HEK293 (cell line): ENCODE data around the gene KLHL10.

ENCODE experiments used
- CTCF ChIA-PET: fragments of 350-600 bp; formaldehyde crosslinking; extraction: SDS; loops from one replicate; lab custom pipeline; 2021; ENCODE audit warnings: antibody characterized with exemption; lab: Yijun Ruan, JAX
- POLR2A ChIA-PET: fragments of 300-600 bp; formaldehyde crosslinking; extraction: SDS; loops from one replicate; lab custom pipeline; 2020; ENCODE audit warnings: antibody characterized with exemption, inconsistent platforms; lab: Yijun Ruan, JAX
- H3K27ac ChIP-seq: fragments of 200-500 bp; sonication (Bioruptor generic); 2 replicates; pipeline ENCODE4 v1.5.1; 2014; ENCODE audit warnings: low read depth, low read length, control low read depth, inconsistent platforms; ENCODE audit errors: extremely low read depth
- H3K36me3 ChIP-seq, 2 experiments: fragments of 200-500 bp in 1 of 2; sonication (Bioruptor generic) in 1 of 2; 1 replicate in 1 of 2; 2 replicates in 1 of 2; pipeline ENCODE4 v1.5.1; 2014 to 2017; ENCODE audit warnings: inconsistent platforms in 2 of 2, low read length in 2 of 2; ENCODE audit not compliant: control insufficient read depth in 2 of 2, insufficient read depth in 1 of 2
- H3K4me1 ChIP-seq: fragments of 200-500 bp; sonication (Bioruptor generic); 2 replicates; pipeline ENCODE4 v1.5.1; 2014; ENCODE audit warnings: mild to moderate bottlenecking, low read length, inconsistent platforms; ENCODE audit not compliant: control insufficient read depth, insufficient read depth
- H3K4me3 ChIP-seq: 2 replicates; pipeline ENCODE4 v1.5.1; 2011; ENCODE audit warnings: low read depth, mild to moderate bottlenecking, control low read depth, low read length, moderate library complexity
- H3K9me3 ChIP-seq: fragments of 200-500 bp; sonication (Bioruptor generic); 2 replicates; pipeline ENCODE4 v1.5.1; 2014; ENCODE audit warnings: low read depth, low read length, inconsistent platforms; ENCODE audit not compliant: control insufficient read depth, insufficient read depth
- FEZF1 ChIP-seq: fragments of 450-650 bp; formaldehyde crosslinking; IDR thresholded peaks from 2 replicates; pipeline ENCODE4 v1.5.1; 2016; ENCODE audit warnings: missing biosample characterization, missing genetic modification characterization
- GLIS2 ChIP-seq: fragments of 450-650 bp; formaldehyde crosslinking; IDR thresholded peaks from 2 replicates; pipeline ENCODE4 v1.5.1; 2016; ENCODE audit warnings: missing biosample characterization, missing genetic modification characterization
- HOXD13 ChIP-seq: sonication (generic); formaldehyde crosslinking; IDR thresholded peaks from 2 replicates; pipeline ENCODE4 v1.8.0; 2022; ENCODE audit warnings: missing genetic modification reagents, borderline replicate concordance
- KLF16 ChIP-seq: fragments of 450-650 bp; formaldehyde crosslinking; IDR thresholded peaks from 2 replicates; pipeline ENCODE4 v1.5.1; 2017; ENCODE audit warnings: missing biosample characterization, missing genetic modification characterization
- MEIS1 ChIP-seq: sonication (generic); formaldehyde crosslinking; IDR thresholded peaks from 2 replicates; pipeline ENCODE4 v1.8.1; 2022; ENCODE audit warnings: missing genetic modification reagents, mild to moderate bottlenecking, borderline replicate concordance
- MYNN ChIP-seq: fragments of 450-650 bp; formaldehyde crosslinking; IDR thresholded peaks from 2 replicates; pipeline ENCODE4 v1.5.1; 2016; ENCODE audit warnings: missing biosample characterization, missing genetic modification characterization, borderline replicate concordance
- MZF1 ChIP-seq: fragments of 450-650 bp; formaldehyde crosslinking; IDR thresholded peaks from 2 replicates; pipeline ENCODE4 v1.5.1; 2017; ENCODE audit warnings: missing biosample characterization, missing genetic modification characterization, borderline replicate concordance
- OSR2 ChIP-seq: fragments of 450-650 bp; formaldehyde crosslinking; IDR thresholded peaks from 2 replicates; pipeline ENCODE4 v1.5.1; 2016; ENCODE audit warnings: missing biosample characterization, missing genetic modification characterization
- ZBTB1 ChIP-seq: fragments of 450-650 bp; formaldehyde crosslinking; IDR thresholded peaks from 2 replicates; pipeline ENCODE4 v1.5.1; 2016; ENCODE audit warnings: missing biosample characterization, missing genetic modification characterization
- ZBTB17 ChIP-seq: fragments of 450-650 bp; formaldehyde crosslinking; IDR thresholded peaks from 2 replicates; pipeline ENCODE4 v1.5.1; 2016; ENCODE audit warnings: missing biosample characterization, missing genetic modification characterization
- ZFHX2 ChIP-seq: fragments of 450-650 bp; formaldehyde crosslinking; conservative IDR thresholded peaks from 2 replicates; pipeline ENCODE4 v1.5.1; 2016; ENCODE audit warnings: missing biosample characterization, missing genetic modification characterization
- ZIC2 ChIP-seq: fragments of 450-650 bp; formaldehyde crosslinking; IDR thresholded peaks from 2 replicates; pipeline ENCODE4 v1.5.1; 2016; ENCODE audit warnings: missing biosample characterization, missing genetic modification characterization
- ZNF155 ChIP-seq: fragments of 450-650 bp; formaldehyde crosslinking; IDR thresholded peaks from 2 replicates; pipeline ENCODE4 v1.5.1; 2016; ENCODE audit warnings: missing biosample characterization, missing genetic modification characterization
- ZNF274 ChIP-seq, 2 experiments: fragments of 200-500 bp in 1 of 2; fragments of 450-650 bp in 1 of 2; sonication (Bioruptor generic) in 1 of 2; formaldehyde crosslinking in 1 of 2; IDR thresholded peaks; 2 replicates each; pipeline versions ENCODE4 v1.5.1 to v1.6.1; 2014 to 2016; ENCODE audit warnings: borderline replicate concordance in 1 of 2, inconsistent platforms in 1 of 2, low read length in 1 of 2, missing biosample characterization in 1 of 2, missing genetic modification characterization in 1 of 2
- ZNF341 ChIP-seq: fragments of 450-650 bp; formaldehyde crosslinking; IDR thresholded peaks from 2 replicates; pipeline ENCODE4; 2016; ENCODE audit warnings: low read depth, missing biosample characterization, missing genetic modification characterization
- ZNF350 ChIP-seq: fragments of 450-650 bp; formaldehyde crosslinking; IDR thresholded peaks from 2 replicates; pipeline ENCODE4 v1.5.0; 2017; ENCODE audit warnings: missing biosample characterization, mild to moderate bottlenecking, missing genetic modification characterization
- ZNF354C ChIP-seq: fragments of 450-650 bp; formaldehyde crosslinking; IDR thresholded peaks from 2 replicates; pipeline ENCODE4 v1.5.1; 2016; ENCODE audit warnings: missing biosample characterization, missing genetic modification characterization, low read depth, borderline replicate concordance
- ZNF366 ChIP-seq: fragments of 450-650 bp; formaldehyde crosslinking; conservative IDR thresholded peaks from 2 replicates; pipeline ENCODE4 v1.5.1; 2016; ENCODE audit warnings: missing biosample characterization, missing genetic modification characterization
- ZNF560 ChIP-seq: fragments of 450-650 bp; formaldehyde crosslinking; IDR thresholded peaks from 2 replicates; pipeline ENCODE4 v1.5.1; 2017; ENCODE audit warnings: missing biosample characterization, missing genetic modification characterization, borderline replicate concordance
- ZNF600 ChIP-seq: fragments of 450-650 bp; formaldehyde crosslinking; IDR thresholded peaks from 2 replicates; pipeline ENCODE4 v1.5.1; 2016; ENCODE audit warnings: missing biosample characterization, missing genetic modification characterization
- ZNF610 ChIP-seq: fragments of 450-650 bp; formaldehyde crosslinking; IDR thresholded peaks from 2 replicates; pipeline ENCODE4 v1.5.1; 2016; ENCODE audit warnings: missing biosample characterization, missing genetic modification characterization, borderline replicate concordance
- ZNF629 ChIP-seq: fragments of 450-650 bp; formaldehyde crosslinking; IDR thresholded peaks from 2 replicates; pipeline ENCODE4 v1.5.1; 2017; ENCODE audit warnings: missing biosample characterization, missing genetic modification characterization
- ZNF654 ChIP-seq: fragments of 450-650 bp; formaldehyde crosslinking; IDR thresholded peaks from 2 replicates; pipeline ENCODE4 v1.5.1; 2016; ENCODE audit warnings: low read depth, missing biosample characterization, missing genetic modification characterization
- ZNF670 ChIP-seq: fragments of 450-650 bp; formaldehyde crosslinking; IDR thresholded peaks from 2 replicates; pipeline ENCODE4 v1.5.1; 2016; ENCODE audit warnings: missing biosample characterization, missing genetic modification characterization, low read depth
- ZNF843 ChIP-seq: fragments of 450-650 bp; formaldehyde crosslinking; IDR thresholded peaks from 2 replicates; pipeline ENCODE4 v1.5.1; 2016; ENCODE audit warnings: missing biosample characterization, missing genetic modification characterization
- ZSCAN23 ChIP-seq: fragments of 450-650 bp; formaldehyde crosslinking; IDR thresholded peaks from 2 replicates; pipeline ENCODE4 v1.5.1; 2016; ENCODE audit warnings: missing biosample characterization, missing genetic modification characterization
- TF ChIP-seq, protein P1 (sequence below): fragments of 450-650 bp; formaldehyde crosslinking; IDR thresholded peaks from 2 replicates; pipeline ENCODE4 v1.5.1; 2017; ENCODE audit warnings: missing biosample characterization, missing genetic modification characterization
- TF ChIP-seq, protein P2 (sequence below): fragments of 450-650 bp; formaldehyde crosslinking; conservative IDR thresholded peaks from 2 replicates; pipeline ENCODE4 v1.5.1; 2016; ENCODE audit warnings: low read depth, missing biosample characterization, missing genetic modification characterization
- TF ChIP-seq, protein P3 (sequence below): fragments of 450-650 bp; formaldehyde crosslinking; IDR thresholded peaks from 2 replicates; pipeline ENCODE4 v1.5.1; 2016; ENCODE audit warnings: missing biosample characterization, missing genetic modification characterization
- TF ChIP-seq, protein P4 (sequence below): fragments of 450-650 bp; formaldehyde crosslinking; IDR thresholded peaks from 2 replicates; pipeline ENCODE4 v1.5.1; 2017; ENCODE audit warnings: missing biosample characterization, missing genetic modification characterization

KLHL10 gene

DNA sequence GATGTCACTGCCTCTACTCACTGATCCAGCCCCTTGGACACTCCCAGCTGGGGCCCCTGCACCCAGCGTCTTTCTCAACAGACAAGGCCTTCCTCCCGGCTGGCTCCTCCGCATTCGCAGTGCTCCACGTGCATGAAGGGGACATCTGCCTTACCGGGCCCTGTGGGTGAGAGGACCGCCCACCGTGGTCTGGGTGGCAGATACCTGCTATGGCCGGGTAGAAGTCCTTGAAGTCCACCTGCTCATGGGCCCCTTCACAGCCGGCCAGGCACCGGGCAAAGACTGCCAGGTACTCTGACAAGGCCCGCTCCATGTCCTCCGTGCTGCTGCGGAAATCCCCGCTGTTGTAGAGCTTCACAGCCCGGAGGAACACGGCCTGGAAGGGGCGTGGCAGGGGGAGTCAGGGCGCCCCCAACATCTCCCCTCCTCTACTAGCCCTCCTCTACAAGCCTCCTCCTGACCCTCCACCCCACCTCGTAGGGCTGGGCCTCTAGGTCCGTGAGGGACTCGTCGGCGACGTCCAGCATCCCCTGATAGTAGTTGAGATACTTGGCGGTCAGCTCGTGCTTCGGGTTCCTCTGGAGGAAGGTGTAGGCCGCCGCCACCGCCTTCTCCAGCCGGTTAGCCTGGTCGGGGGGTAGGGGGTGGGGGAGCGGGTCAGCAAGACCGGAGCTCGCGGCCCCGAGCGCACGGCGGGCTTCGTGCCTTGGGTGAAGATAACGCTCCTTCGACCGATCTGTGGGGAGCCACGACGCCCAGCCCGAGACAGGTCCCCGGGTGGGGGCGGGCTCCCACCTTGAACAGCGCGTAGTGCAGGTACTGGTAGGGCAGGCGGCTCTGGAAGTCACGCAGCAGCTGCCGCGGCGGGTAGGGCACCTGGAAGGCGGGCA is 26.7 kb upstream of the KLHL10 start:
- peak overlapping the region; percentile 73 for H3K4me3 ChIP-seq
- H3K36me3 ChIP-seq = peaks cover 13 to 41% of the 10 kb centered on the region in 2 experiments; a peak in 2 of 3 replicates
- H3K27ac ChIP-seq = peak overlapping the region; percentile 89
- ChIA-PET POLR2A (interaction anchor here (0.8 to 4.2 kb wide), 21 partner anchors 9 to 1187 kb away, joined by 3 to 37 read pairs (median 10); partner anchors contain the start of genes ACLY, CNP, EIF1 and HAP1), CTCF (interaction anchor here (0.7 to 4.6 kb wide), 22 partner anchors 9 to 568 kb away, joined by 3 to 45 read pairs (median 4); partner anchors contain the start of gene ACLY)
- H3K9me3 ChIP-seq = no peaks in the 10 kb centered on the region
- H3K4me1 ChIP-seq = 0 out of 2 replicates have a peak, but pooled peaks cover 8% of the 10 kb centered on the region
- TF ChIP-seq ZNF600 (tag by site-specific recombination) (no peak), GLIS2 (tag by site-specific recombination) (peak; percentile 41; the same call in 1 of the 2 replicates), HOXD13 (CRISPR knock-in tag) (no peak), ZFHX2 (tag by site-specific recombination) (peak; percentile 4; the same call in 1 of the 2 replicates), ZNF155 (tag by site-specific recombination) (no peak), ZNF366 (tag by site-specific recombination) (no peak), ZNF629 (no peak), ZNF670 (tag by site-specific recombination) (no peak), ZIC2 (tag by site-specific recombination) (no peak), ZSCAN23 (tag by site-specific recombination) (no peak), KLF16 (tag by site-specific recombination) (no peak), MEIS1 (CRISPR knock-in tag) (no peak), ZNF560 (tag by site-specific recombination) (no peak), ZNF274 (IDR thresholded peaks at IDR 0.05; ENCODE audit: low read length) (no peak), ZNF274 (tag by site-specific recombination; IDR thresholded peaks at IDR 0.05; ENCODE audit: borderline replicate concordance) (no peak), OSR2 (tag by site-specific recombination) (no peak), ZNF610 (no peak), ZNF350 (tag by site-specific recombination) (no peak), FEZF1 (tag by site-specific recombination) (no peak), ZNF341 (tag by site-specific recombination) (peak; percentile 82), ZNF654 (tag by site-specific recombination) (no peak), ZBTB1 (no peak), MYNN (tag by site-specific recombination) (no peak), ZNF354C (tag by site-specific recombination) (no peak), MZF1 (tag by site-specific recombination) (no peak), ZNF843 (tag by site-specific recombination) (no peak), ZBTB17 (no peak)
- TF ChIP-seq, protein P1, sequence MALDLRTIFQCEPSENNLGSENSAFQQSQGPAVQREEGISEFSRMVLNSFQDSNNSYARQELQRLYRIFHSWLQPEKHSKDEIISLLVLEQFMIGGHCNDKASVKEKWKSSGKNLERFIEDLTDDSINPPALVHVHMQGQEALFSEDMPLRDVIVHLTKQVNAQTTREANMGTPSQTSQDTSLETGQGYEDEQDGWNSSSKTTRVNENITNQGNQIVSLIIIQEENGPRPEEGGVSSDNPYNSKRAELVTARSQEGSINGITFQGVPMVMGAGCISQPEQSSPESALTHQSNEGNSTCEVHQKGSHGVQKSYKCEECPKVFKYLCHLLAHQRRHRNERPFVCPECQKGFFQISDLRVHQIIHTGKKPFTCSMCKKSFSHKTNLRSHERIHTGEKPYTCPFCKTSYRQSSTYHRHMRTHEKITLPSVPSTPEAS = no peak
- TF ChIP-seq, protein P2, sequence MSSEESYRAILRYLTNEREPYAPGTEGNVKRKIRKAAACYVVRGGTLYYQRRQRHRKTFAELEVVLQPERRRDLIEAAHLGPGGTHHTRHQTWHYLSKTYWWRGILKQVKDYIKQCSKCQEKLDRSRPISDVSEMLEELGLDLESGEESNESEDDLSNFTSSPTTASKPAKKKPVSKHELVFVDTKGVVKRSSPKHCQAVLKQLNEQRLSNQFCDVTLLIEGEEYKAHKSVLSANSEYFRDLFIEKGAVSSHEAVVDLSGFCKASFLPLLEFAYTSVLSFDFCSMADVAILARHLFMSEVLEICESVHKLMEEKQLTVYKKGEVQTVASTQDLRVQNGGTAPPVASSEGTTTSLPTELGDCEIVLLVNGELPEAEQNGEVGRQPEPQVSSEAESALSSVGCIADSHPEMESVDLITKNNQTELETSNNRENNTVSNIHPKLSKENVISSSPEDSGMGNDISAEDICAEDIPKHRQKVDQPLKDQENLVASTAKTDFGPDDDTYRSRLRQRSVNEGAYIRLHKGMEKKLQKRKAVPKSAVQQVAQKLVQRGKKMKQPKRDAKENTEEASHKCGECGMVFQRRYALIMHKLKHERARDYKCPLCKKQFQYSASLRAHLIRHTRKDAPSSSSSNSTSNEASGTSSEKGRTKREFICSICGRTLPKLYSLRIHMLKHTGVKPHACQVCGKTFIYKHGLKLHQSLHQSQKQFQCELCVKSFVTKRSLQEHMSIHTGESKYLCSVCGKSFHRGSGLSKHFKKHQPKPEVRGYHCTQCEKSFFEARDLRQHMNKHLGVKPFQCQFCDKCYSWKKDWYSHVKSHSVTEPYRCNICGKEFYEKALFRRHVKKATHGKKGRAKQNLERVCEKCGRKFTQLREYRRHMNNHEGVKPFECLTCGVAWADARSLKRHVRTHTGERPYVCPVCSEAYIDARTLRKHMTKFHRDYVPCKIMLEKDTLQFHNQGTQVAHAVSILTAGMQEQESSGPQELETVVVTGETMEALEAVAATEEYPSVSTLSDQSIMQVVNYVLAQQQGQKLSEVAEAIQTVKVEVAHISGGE (tag by site-specific recombination) = no peak
- TF ChIP-seq, protein P3, sequence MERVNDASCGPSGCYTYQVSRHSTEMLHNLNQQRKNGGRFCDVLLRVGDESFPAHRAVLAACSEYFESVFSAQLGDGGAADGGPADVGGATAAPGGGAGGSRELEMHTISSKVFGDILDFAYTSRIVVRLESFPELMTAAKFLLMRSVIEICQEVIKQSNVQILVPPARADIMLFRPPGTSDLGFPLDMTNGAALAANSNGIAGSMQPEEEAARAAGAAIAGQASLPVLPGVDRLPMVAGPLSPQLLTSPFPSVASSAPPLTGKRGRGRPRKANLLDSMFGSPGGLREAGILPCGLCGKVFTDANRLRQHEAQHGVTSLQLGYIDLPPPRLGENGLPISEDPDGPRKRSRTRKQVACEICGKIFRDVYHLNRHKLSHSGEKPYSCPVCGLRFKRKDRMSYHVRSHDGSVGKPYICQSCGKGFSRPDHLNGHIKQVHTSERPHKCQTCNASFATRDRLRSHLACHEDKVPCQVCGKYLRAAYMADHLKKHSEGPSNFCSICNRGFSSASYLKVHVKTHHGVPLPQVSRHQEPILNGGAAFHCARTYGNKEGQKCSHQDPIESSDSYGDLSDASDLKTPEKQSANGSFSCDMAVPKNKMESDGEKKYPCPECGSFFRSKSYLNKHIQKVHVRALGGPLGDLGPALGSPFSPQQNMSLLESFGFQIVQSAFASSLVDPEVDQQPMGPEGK (tag by site-specific recombination) = no peak
- TF ChIP-seq, protein P4, sequence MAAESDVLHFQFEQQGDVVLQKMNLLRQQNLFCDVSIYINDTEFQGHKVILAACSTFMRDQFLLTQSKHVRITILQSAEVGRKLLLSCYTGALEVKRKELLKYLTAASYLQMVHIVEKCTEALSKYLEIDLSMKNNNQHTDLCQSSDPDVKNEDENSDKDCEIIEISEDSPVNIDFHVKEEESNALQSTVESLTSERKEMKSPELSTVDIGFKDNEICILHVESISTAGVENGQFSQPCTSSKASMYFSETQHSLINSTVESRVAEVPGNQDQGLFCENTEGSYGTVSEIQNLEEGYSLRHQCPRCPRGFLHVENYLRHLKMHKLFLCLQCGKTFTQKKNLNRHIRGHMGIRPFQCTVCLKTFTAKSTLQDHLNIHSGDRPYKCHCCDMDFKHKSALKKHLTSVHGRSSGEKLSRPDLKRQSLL = 0 out of 2 replicates have a peak, but pooled peaks have one; percentile 49
